C4-2B (cell line): ENCODE results near the gene COTL1.

ENCODE experiments used
- H3K27ac ChIP-seq: fragments of 450-650 bp; 2 replicates; pipeline ENCODE4 v1.5.1; 2017
- CTCF ChIP-seq: fragments of 450-650 bp; conservative IDR thresholded peaks from 2 replicates; pipeline ENCODE4 v1.5.1; 2017; ENCODE audit warnings: mild to moderate bottlenecking
- ZFX ChIP-seq: fragments of 450-650 bp; IDR thresholded peaks from 2 replicates; pipeline ENCODE4 v1.6.1; 2017

The COTL1 gene

GRCh38 chr16:84599521-84600202 is 18.2 kb downstream of the COTL1 start:
- TF ChIP-seq ZFX (no peak), CTCF (no peak)
- H3K27ac ChIP-seq, result no peak overlapping the region

DNA sequence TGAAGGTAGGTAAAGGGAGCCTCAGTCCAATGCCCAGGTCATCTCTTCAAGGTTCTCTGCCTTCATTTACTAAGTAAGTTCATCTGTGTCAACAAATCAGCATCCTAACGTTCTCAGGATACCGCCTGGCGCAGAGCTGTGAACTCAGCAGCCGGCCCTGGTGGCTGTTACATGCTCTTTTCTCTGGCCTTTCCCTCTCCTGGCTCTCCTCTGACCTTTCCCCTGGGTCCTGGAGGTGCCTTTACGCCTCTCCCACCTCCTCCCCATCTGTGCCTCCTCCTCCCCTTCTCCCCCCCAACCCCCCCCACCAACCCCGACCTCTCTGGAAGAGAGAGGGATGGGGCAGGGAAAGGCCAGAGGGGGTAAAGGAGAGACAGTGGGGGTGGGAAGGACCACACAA is 19.5 kb downstream of the COTL1 start:
- TF ChIP-seq ZFX (no peak), CTCF (no peak)
- no peak overlapping the region for H3K27ac ChIP-seq

DNA sequence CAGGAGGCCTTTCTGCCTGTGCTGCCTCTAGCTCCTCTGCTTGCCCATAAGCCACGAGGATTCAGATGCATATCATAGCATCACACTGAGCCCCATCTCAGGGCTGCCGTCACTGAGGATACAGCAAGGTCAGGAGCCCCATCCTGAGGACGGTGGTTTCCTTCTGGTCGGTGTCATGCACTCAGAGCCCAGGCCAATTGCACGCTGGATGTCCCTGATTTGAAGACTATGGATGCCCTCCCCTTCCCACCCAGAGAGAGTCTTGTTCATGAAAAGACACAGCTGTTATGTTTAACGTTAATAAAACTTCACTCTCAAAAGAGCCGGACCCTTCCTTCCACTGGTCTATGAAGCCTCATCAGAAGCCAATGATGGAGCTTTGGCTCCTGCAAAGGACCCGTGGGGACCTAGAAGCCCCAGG is 19.9 kb downstream of the COTL1 start:
- TF ChIP-seq ZFX (no peak), CTCF (no peak)
- H3K27ac ChIP-seq, result no peak overlapping the region

- TF ChIP-seq CTCF, result no peak
- no peak for TF ChIP-seq ZFX
- no peak overlapping the region for H3K27ac ChIP-seq
Observed at GRCh38 chr16:84597528-84597896, 20.4 kb downstream of the COTL1 start.

GRCh38 chr16:84596801-84597527 is 20.9 kb downstream of the COTL1 start:
- H3K27ac ChIP-seq, result no peak overlapping the region
- TF ChIP-seq CTCF, result no peak
- TF ChIP-seq ZFX, result no peak

- TF ChIP-seq CTCF, result no peak
- no peak for TF ChIP-seq ZFX
- H3K27ac ChIP-seq, result no peak overlapping the region; the same call in 1 of the 2 replicates
Observed at GRCh38 chr16:84596161-84596560, 21.7 kb downstream of the COTL1 start.

DNA sequence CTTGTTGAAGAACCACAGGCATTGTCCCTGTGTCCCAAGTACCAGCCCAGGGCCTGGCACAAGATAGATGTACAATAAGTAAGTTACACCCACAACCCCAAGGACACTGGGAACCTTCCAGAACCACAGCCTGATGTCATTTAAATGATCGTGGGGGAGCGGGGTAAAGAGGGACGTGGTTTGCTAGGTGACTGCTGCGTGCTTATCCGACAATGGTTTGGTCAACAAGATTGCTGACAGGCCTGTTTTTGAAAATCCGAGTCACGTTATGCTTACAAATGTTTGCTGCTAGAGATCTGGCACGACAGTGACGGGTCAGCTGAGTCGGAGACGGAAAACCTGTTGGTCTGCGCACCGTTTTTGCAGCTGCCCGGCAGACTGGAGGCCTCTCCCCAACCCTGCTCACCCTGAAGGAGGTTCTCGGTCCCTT is 22.8 kb downstream of the COTL1 start:
- peak overlapping the region; percentile 61 for H3K27ac ChIP-seq
- TF ChIP-seq ZFX (no peak), CTCF (no peak)
